SIG-M5 (cell line): ENCODE measurements around the gene GAPDHS.

ENCODE experiments used
- DNase-seq: peaks from one replicate; lab custom pipeline; 2025; lab: John Stamatoyannopoulos, UW

The GAPDHS gene

DNA sequence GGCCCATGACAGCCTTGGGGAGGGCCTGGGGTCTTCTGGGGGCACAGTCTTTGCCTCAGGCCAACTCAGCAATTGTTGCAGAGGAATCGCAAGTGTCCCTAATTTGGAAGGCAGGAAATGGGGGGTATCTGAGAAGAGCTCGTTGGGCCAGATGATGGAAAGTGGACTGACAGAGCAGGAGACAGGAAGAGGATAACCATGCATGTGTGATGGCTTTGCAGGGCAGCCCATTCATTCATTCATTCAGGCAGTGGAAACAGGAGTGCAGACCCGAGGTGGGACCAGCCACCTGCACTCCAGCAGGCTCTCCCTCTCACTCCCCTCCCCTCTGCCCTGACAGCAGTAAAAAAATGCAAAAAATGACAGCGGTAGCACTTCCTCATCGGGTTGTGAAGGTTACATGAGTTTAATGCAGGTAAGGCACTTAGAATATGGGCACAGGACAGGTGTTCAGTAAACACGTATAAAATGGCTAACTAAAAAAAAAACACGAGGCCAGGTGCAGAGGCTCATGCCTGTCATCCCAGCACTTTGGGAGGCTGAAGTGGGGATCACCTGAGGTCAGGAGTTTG is 7.2 kb downstream of the GAPDHS start:
- DNase-seq = no peak

DNA sequence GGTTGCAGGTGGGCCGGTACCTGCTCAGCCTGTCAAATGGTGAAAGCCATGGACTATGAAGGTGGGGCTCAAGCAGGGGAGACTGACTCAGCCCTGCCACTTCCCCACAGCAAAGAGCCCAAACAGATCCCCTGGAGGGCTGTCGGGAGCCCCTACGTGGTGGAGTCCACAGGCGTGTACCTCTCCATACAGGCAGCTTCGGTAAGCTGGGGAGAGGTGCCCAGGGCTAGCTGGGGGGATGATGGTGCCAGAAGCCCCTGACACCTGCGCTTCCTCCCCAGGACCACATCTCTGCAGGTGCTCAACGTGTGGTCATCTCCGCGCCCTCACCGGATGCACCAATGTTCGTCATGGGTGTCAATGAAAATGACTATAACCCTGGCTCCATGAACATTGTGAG is 9.0 kb downstream of the GAPDHS start:
- DNase-seq = no peak

DNA sequence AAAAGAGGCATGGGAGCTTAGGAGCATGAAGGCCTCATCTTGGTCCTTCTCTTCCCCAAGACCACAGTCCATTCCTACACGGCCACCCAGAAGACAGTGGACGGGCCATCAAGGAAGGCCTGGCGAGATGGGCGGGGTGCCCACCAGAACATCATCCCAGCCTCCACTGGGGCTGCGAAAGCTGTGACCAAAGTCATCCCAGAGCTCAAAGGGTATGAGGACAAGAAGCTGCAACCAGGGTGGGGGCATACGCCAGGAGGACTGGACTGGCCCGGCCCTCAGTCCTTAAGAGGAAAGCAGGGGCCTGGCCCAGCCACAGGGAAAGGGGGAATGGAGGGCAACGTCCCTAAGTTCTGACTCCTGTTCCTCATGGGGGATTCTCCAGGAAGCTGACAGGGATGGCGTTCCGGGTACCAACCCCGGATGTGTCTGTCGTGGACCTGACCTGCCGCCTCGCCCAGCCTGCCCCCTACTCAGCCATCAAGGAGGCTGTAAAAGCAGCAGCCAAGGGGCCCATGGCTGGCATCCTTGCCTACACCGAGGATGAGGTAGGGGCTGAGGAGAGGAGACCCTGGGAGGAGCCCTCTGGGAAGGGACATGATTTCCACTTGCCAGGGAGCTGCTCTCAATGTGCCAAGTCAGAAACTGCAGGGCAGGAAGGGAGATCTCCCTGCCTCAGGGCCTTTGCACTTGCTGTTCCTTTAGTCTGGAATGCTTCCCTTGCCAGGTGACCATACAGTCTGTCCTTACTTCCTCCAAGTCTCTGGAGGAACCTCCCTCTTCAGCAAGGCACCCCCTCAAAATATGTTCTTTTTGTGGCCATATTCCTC is 10.2 kb downstream of the GAPDHS start:
- DNase-seq = no peak

DNA sequence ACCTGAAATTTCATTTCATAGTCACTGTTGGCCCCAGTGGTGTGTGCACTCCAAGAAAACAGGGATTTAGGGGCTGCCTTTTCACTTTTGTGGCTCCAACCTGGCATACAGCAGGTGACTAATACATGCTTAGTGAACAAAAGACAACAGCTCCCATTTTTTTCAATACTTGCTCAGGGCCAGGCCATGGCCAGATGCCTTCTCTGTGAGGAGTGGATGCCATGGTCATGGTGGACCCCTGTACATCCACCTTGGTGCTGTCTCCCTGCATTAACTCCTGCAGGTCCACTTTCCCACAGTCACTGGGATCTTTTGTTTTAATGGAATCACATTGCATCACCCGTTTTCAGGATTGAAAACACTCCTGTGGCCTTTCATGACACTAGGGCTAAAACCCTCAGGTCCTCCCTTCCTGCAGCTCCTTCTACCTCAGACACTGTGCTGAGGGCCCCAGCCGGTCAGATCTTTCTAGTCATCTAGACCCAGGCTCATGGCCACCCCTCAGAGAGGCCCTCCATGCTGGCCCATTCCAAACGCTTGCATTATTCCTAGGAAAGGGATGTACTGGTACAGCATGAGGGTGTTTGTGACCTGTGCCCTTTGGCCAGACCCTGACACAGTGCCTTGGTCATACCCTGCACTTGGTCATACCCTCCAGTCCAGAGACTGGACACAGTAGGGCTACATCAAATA is 11.0 kb downstream of the GAPDHS start:
- DNase-seq = no peak

DNA sequence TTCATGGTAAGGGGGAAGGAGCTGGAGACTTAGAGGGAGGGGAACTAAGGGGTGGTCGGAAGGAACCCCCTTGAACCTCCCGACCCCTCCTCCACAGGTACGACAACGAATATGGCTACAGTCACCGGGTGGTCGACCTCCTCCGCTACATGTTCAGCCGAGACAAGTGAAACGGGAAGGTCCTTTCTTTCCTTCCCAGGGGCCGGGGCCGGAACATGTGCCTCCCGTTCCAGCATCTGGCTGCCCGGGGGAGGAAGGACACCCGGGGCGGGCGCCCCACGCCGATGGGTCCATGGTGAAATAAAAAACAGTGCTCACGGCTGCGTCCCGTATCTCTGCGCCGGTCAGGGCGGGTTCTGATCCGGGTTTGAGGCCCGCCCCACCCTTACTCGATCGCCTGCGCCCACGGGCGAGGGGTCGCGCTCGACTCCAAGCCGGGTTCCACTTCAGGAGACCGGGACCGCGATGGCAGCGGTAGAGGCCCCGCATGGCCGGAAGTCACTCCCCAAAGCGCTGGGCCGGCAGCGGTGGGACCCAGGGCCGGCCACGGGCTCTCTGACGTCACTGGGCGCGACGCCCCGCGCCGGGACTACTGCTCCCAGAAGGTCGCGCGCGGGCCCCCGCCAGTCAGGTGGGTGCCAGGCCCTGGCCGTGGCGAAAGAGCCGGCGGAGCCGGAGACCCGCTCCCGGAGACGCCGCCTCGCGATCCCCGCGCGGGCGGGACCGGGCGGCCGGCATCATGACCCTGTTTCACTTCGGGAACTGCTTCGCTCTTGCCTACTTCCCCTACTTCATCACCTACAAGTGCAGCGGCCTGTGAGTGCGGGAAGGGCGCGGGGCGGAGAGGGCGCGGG is 12.0 kb downstream of the GAPDHS start, which contains the start of gene TMEM147:
TMEM147 (plus strand) TSS at position 626 of the 854 bp plus-strand sequence; CDS start at position 740, 114 bp downstream.
- no peak for DNase-seq

DNA sequence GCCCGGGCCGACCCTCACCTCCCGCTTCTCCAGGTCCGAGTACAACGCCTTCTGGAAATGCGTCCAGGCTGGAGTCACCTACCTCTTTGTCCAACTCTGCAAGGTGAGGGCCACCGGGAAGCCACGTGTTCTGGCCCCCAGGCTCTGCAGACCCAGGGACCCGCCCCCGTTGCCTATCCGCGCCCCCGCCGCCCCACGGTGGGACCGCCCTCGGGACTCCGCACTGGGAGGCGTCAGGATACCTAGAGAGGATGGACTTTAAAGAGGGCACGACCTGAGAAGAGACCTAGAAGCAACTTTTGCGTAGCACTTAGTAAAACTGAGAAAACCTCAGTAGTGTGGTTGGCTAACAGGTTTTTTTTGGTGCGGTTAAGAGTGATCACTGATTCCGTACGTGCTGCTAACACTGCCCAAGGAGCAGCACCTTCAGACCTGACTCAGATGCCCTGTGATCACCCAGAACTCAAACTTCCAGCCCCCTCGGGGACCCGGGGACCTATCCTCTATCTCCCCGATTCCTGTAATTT is 12.7 kb downstream of the GAPDHS start:
- DNase-seq = no peak

DNA sequence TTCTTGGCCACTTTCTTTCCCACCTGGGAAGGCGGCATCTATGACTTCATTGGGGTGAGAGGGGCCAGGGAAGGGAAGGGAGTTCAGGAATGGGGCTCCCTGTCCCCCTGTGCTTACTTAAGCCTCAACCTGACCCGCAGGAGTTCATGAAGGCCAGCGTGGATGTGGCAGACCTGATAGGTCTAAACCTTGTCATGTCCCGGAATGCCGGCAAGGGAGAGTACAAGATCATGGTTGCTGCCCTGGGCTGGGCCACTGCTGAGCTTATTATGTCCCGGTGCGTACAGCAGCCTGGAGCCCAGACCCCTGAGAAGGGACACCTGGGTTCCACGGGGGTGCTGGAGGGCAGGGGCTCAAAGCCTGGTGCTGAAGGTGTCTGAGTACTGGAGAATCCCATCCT is 13.3 kb downstream of the GAPDHS start:
- DNase-seq = no peak

DNA sequence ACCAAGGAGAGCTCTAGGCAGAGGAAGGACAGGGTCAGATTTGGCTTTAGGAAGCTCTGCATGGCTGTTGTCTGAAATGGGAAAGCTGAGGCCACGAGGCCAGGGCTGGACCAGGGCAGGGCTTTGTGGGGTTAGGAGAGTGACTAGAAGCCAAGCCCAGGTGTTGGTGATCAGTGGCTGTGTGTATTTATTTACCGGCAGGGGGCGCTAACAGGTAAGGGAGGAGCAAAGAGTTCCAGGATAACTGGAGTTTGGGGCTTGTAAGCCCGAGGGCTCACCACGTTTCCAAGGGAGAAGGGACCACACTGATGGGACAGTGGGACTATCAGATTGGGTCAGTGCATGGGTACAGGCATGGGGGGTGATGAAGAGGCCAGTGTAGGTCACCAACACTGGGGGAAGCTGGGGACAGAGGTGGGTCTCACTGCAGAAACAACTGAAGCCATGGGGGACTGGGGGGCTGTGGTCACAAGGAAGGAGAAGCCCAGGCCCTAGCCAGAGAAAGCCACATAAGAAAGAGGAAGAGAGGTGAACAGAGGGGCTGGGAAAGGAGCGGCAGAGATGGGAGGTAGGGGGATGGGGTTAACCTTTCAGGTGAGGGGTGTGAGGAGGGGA is 16.0 kb downstream of the GAPDHS start:
- DNase-seq = no peak

DNA sequence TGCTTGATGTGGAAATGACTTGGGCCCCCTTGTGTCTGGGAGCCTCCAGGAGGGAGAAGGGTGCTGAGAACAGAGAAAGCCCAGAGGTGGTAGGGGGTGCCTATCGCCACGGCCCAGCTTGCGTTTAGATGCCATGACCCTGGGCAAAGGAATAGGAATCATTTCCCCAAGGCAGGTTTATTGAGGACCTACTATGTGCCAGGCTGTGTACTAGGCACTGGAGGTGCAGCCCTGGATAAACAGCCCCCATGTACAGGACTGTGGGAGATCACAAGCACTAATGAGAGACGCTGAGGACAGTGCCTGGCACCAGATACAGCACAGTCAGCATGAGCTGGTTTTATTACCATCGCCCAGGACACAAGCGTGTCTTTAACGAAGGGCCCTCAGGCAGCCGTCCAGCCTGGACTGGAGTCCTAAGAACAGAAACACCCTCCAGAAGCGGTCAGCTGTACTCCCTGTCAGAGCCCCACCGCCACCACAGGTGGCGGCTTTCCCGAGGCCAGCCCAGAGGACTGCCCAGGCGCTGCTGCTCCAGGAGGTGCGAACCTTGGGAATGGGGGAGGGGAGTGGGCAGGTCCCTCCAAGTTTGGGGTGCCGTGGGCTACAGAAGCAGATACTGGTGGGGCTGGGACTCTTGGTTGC is 16.7 kb downstream of the GAPDHS start:
- no peak for DNase-seq

DNA sequence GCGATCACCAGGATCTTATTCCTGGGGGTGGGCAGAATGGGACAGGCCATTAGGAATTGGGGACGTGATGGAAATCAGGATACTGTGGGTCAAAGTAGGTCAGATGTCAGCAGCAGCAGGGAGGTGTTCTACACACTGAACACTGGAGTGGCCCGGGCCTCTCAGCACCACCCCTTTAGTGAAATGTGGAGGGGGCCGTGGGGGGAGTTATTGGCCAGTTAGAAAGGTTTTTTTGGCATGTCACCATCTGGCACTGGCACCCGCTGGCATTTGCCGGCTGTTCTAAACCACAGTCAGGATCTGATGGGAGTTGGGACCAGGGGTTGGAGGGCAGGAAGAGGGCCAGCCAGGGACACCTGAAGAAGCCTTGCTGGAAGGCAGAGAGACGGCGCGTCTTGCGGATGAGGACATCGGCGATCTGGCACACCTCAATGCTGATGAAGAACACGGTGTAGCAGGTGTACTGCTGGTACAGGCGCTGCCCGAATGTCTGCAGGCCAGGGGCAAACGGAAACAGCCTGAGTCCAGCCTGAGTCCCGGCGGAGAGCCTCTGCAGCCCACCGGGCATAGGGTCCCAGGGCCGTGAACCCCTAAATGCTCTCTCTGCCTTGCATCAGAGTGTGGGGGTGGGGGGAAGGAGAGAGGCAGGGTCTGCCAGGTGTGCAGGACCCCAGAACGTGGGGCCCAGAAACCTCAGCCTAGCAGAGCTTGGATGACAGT is 18.0 kb downstream of the GAPDHS start:
- no peak for DNase-seq

DNA sequence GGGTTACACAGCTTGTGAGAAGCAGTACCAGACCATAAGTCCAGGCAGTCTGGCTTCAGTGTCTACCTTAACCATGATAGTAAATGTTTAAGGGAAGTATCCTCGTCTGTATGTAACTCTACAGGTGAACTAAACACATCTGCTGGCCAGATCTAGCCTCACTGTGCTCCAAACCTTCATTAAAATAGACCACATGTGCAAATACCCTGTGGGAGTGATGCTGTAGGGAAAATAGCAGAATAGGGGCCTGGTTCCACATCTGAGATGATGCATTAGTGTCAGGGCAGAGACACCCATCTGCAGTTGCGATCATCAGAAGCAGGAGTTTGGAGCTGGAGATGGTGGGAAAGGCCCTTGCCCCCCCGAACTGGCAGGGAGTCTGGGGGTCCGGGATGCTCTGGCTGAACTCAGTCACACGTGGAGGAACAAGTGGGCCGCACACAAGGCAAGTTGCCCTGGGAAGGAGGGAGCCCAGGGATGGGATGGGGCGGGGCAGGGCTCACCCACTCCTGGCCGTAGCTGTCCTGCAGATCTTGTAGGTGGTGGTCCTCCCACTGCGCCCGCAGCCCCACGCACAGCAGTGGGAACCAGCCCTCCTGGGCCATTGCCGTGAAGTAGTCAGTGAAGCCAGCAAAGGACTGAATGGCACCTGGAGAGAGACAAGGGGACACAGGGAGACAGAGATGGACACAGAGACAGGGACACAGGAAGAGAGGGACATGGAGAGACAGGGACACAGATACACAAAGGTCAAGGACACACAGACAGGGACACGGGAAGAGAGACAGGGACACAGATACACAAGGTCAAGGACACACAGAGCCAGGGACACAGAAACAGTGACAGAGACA is 19.5 kb downstream of the GAPDHS start:
- DNase-seq = no peak

DNA sequence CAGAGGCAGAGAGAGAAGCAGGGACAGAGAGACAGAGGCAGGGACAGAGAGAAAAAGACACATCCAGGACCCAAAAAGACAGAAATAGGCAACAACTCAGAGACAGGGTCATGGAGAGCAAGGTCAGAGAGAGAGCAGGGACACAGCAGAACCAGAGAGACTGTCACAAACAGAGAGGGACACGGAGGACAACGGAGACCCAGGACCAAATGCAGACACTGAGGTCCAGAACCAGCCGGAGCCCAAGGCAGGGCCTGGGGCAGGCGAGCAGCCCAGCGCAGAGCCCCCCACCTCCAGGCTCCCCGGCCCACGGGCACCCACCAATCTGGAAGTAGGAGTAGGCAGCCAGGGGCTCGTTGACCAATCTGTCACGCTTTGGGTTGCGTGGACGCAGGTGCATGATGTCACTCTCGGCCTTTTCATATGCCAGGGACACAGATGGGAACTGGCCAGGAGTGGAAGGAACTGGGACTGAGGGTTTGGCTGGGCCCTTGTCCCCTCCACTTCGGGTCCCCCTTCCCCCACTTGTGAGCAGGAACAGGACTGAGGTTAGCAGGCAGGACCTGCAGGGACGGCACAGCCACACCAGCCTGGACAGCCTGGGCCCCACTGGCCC is 20.2 kb downstream of the GAPDHS start:
- DNase-seq = no peak

DNA sequence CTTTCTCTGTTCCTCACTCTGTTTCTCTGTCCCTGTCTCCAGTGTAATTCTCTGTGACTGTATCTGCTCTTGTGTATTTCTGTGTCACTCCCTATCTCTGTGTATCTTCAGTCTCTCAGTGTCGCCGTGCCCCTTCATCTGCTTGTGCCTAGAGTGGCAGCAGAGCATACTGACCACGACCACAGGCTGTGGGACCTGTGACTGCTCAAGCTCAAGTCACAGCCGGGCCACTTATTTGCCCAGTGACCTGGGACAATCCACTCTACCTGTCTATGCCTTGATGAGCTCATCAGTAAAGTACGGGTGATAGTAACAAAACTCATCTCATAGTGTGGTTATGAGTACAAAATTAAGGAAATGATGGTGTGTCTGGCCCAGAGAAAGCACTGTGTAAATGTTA is 20.8 kb downstream of the GAPDHS start:
- no peak for DNase-seq

DNA sequence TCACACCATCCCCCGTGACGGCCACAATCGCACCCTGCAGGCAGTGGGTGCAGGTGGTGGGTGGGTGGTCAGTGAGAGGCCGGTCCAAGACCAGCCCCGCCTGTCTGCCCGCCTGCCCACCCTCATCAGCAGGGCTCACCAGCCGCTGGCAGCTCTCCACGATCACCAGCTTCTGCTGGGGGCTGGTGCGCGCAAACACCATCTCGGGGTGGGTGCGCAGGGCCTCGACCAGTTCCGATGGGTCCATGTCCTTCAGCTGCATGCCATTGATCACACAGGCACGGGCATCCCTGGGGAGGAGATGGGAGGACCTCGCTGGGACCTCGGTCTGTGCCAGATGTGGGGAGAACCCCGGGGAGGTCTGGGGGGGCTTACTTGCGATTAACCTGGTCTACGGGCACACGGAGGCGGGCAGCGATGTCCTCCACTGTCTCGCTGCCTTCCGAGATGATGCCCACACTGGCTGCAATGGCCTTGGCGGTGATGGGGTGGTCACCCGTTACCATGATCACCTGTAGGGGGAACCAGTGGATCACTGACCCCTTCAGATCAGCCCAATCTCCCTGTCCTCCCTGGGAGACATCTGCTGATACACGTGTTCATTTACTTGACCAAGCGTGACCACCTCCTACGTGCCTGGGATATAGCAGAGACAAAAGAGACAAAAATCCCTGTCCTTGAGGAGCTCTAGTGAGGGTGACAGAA is 22.2 kb downstream of the GAPDHS start:
- no peak for DNase-seq

DNA sequence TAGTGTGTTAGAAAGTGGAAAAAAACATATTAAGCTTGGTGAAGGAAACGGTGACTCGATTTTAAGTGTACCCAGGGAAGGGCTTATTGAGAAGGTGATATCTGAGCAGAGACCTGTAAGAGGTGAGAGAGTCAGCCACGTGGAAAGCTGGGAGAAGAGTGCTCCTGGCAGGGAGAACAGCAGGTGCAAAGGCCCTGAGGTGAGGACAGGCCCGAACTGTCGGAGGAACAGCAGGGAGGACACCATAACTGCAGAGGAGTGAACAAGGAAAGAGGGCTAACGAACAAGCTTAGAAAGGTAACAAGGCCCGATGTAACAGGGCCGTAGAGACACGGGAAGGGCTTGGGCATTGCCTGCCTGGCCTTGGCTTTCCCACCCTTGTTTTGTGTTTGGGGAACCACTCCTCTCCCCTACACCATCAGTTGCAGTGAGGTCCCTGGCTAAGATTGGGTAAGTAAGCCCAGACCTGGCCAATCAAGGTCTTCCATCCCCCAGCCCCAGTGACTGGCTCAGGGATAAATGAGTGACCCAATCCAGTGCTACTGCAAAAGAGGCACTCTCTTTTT is 22.9 kb downstream of the GAPDHS start:
- no peak for DNase-seq

DNA sequence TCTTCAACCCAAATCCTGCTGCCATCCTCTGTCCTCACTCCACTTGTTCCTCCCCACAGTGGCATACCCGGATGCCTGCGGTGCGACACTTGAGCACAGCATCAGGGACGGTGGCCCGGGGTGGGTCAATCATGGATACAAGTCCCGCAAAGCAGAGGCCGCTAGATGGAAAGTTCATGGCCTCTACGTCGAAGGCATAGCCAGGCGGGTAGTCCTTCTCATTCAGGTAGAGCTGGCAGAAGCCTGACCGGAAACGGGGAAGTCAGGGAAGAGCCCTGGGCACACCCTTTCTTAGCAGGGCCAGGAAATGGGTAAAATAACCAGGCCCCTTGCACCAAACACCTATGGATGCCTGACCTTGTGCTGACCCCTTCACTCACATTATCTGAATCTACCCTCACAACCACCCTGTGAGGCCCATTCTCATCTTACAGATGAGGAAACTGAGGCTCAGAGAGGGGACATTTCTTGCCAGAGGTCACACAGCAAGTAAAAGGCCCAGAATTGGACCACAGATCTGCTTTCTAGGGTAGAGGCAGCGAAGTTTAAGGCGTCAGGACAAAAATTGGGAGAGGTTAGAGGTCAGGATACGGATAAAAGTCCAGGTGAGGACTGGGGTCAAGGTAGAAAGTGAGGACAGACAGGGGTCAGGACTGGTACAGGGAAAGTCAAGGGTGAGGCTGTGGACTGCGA is 23.7 kb downstream of the GAPDHS start:
- DNase-seq = no peak
